GM18519 (cell line): ENCODE results near the gene NFATC3.
"Not testable (repeated sequence)": the region's sequence is repeated elsewhere in the genome, so short reads cannot be mapped to it uniquely, and the experiment has no call there.

Experiments used
- ATAC-seq: cut with Tn5 transposase; IDR thresholded peaks from one replicate; pipeline ENCODE4 v1.9.1; 2021; ENCODE audit warnings: mild to moderate bottlenecking, moderate library complexity; ENCODE audit not compliant: unreplicated experiment, low FRiP score

The NFATC3 gene

DNA sequence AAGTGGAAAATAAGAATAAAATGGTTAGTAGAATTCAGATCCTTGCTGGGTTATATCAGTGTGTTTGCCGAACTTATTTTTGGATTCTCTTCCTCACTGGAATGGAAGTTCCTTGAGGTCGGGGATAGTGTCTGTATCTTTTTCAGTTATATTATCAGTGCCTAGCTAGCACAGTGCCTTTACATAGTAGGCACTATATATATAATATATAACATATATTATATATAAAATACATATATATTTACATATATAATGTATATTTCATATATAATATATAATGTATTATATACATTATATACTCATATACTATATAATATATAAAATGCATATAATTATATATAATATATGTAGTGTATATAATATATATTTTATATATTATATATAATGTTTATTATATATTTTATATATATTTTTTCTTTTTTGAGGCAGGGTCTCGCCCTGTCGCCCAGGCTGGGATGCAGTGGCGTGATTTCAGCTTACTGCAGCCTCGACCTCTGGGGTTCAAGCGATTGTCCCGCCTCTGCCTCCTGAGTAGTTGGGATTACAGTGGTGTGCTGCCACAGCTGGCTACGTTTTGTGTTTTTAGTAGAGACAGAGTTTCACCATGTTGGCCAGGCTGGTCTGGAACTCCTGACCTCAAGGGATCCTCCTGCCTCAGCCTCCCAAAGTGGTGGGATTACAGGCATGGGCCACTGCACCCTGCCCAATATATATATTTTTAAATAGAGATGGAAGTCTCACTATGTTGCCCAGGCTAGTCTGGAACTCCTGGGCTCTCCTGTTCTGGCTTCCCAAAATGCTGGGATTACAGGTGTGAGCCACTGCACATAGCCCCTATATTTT, 3.2 kb downstream of the NFATC3 start:
- ATAC-seq, result no peak

DNA sequence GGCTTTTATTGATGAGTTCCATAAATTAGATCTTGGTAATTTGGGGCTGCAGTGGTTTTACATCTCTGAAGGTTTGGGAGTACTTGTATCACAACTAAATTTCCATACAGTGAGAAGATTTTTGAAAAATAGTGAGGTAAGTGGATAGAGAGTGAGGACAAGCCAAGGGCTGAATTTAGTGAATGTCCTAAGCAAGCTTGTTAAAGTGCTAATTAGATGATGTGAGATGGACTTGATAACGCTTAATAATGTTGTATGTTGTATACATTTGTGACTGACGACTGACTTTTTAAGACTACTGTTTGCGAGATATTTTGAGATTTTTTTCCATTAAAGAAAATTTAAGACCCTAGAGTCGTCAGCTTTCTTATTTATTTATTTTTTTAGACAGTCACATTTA, 3.9 kb downstream of the NFATC3 start:
- ATAC-seq, result no peak

DNA sequence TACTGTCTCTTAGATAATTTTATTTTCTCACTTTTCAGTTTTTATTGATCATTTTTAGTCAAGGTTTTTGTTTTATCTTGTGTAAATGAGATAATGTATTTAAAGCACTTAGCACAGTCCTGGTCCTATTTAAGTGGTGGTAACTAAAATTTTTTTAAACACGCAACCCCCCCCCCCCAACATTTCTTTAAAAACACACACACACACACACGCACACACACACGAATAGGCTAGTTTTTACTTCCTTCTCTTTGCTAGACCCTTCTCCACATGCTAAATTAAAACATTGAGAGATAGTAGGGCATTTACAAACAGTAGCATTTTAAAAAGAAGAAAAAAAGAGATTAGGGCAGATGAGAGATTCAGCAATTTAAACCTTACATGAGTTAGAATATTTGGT, 5.0 kb downstream of the NFATC3 start:
- ATAC-seq, result no peak

DNA sequence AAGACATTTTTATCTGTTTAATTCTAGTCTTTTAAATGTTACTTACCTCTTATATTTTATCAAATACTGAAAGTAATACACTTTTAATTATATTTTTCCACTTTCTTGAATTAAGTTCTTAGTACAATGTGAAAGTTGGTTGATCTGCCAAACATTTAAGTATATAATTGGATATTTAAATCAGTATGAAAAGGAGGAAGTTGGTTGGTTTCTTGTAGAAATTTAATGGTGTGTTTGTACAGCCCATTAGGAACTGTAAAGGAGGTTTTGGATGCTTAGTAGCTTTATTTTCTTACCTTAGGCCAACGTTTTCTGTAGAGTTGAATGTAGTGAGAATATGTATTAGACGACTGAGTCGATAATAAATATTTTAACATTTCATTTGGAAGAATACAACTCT, 5.4 kb downstream of the NFATC3 start:
- ATAC-seq, result no peak

DNA sequence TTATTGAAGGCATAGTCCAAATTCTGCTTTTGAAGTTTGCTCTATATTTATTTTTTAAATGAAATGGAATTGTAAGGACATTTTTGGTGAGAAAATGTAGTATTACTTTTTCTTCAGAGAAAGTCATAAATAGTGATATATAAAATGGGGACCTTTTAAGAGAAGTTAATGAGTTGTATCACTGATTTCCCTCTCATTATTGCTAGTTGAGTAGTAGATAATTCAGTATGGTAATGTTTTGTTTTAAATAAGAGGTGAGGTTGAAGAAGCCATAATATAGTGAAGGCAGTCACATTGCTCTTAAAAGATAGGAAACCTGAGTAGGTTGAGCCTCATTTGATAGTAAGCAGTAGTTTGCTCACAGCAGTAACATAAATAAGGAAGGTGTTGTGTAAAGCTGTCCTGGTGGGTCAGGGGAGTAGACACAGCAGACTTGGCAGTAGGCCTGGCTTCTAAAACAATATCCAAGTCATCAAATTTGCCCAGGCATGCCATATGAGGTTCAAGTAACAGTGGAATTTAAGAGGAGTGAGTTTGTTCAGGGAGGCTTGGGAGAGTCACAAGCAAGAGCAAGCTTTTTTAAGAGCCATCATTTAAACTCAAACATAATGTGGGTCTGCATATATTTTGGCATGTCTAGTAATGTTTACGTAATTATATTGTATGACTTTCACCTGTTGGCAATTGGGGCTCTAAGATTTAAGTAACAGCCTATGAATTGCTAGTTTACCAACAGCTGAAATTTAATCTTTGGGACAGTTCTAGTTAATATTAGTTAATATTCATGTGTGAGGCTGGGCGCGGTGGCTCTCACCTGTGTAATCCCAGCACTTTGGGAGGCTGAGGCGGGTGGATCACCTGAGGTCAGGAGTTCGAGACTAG, 6.5 kb downstream of the NFATC3 start:
- ATAC-seq, result no peak

DNA sequence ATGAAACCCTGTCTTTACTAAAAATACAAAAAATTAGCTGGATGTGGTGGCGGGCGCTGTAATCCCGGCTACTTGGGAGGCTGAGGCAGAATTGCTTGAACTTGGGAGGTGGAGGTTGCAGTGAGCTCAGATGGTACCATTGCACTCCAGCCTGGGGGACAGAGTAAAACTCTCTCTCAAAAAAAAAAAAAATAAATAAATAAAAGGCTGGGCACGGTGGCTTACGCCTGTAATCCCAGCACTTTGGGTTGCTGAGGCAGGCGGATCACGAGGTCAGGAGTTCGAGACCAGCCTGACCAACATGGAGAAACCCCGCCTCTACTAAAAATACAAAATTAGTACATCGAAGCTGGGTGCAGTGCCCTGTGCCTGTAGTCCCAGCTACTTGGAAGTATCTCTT, 7.1 kb downstream of the NFATC3 start:
- not testable (repeated sequence) for ATAC-seq

DNA sequence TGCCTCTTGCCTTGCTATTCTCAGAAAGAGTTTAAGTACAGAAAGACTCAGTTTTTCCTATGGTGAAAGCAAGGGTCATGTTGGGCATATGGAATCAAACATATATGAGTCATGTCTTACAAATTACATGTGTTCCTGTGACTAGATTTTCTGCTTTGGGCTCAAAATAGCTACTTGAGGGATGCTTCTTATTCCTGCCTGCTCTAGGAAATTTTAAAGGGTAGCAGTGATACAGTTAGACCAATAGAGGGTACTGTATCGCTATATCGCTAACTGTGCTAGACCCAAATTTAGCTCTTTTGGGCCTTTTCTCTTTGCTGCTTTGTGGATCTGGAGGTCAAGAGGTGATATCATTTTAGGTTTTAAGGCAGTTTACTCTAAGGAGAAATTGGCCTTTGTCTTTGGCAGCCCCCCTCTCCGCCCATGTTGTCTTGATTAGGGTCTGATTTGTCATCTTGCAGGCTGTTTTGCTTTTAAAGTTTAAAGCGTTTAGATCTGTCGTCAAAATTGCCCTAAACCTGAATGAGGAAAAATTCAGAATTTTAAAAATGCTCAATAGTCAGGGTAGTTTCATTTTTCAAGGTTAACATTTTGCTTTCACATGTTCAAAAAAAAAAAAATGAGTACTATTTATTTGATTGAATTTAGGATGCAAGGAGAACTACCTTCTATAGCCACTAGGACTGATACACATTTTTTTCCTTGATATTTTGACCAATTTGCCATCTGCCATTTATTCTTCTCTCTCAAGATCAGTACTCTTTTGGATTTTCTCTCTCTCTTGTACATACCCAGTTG, 8.8 kb downstream of the NFATC3 start:
- no peak for ATAC-seq

DNA sequence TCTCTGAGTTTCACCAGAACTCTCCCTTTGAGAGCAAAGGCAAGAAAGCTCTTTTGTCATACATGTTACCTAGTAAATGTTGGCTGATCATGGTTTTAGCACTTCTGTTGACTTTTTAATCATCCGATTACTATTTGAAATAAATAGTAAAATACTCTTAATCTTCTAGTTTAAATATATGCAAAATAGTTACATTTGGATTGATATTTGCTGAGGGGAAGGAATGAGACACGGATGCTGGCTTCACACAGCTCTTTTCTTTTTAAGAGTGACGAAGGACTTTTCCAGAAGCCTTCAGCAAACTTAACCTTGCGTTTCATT, 9.4 kb downstream of the NFATC3 start:
- ATAC-seq, result no peak

DNA sequence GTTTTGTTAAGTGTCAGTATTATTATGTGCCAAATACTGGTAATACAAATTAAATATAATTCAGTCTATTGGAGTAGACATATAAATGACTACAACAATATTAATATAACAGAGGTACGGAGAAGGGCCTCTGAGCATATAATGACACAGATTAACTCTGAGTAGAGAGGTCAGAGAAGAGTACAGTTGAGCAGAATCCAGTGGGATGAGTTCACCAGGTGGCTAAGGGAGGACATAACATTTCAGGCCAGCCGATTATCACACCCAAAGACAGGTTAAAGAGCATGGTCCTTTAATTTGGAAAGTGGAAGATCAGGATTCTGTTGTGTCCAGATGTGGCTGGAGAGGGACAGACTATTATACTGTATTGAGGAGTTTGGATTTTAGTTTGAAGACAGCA, 11.3 kb downstream of the NFATC3 start:
- ATAC-seq, result no peak

DNA sequence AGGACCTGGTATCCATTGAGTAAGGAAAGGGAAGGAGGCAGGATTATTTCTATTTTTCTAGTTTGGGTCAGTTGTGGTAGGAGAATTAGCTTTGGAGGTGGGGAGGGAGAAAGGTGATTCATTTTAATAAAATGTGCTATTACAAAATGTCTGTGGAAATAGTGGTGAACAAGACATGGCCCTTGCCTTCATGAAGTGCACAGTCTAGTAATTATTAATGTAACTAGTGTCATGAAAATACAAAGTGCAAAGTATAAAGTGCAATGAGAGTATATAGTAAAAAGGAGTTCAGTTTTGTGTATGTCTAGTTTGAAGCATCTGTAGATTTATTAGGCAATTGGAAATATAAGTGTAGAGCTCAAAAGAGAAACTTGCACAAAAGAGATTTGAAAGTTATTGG, 11.9 kb downstream of the NFATC3 start:
- ATAC-seq, result no peak

DNA sequence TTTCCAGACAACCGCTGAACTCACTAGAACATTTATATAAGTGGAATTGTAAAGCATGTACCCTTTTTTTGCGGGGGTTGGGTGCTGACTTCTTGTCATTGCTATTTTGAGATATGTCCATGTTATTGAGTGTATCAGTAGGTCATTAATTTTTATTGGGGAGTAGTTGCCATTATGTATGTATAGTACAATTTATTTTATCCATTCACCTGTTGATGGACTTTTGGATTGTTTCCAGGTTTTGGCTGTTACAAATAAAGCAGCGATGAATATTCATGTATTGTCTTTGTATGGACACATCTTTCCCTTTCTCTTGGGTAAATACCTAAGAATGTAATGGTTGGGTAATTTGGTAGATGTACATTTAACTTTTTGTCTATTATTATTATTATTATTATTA, 12.7 kb downstream of the NFATC3 start:
- no peak for ATAC-seq

DNA sequence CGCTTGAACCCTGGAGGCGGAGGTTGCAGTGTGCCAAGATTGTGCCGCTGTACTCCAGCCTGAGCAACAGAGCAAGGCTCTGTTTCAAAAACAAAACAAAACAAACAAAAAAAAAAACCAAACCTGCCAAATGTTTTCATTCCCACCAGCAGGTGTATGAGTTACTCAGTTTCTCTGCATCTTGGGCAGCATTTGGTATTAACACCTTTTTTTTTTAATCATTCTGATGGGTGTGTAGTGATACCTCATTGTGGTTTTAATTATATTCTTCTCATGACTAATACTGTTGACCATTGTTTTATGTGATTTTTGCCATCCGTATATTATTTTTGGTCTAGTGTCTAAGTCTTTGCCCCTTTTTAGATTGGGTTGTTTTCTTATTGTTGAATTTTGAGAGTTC, 15.3 kb downstream of the NFATC3 start:
- ATAC-seq, result no peak

DNA sequence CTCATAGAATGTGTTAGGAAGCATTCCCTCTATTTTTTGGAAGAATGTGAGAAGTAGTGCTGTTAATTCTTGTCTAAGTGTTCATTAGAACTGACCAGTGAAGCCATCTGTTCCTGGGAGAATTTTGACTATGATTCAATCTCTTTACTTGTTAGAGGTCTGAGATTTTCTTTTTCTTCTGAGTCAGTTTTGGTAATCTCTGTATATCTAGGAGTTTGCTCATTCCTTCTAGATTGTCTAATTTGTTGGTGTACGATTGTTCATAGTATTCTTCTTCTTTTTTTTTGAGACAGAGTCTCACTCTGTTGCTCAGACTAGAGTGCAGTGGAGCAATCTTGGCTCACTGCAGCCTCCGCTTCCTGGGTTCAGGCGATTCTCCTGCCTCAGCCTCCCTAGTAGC, 20.4 kb downstream of the NFATC3 start:
- no peak for ATAC-seq

DNA sequence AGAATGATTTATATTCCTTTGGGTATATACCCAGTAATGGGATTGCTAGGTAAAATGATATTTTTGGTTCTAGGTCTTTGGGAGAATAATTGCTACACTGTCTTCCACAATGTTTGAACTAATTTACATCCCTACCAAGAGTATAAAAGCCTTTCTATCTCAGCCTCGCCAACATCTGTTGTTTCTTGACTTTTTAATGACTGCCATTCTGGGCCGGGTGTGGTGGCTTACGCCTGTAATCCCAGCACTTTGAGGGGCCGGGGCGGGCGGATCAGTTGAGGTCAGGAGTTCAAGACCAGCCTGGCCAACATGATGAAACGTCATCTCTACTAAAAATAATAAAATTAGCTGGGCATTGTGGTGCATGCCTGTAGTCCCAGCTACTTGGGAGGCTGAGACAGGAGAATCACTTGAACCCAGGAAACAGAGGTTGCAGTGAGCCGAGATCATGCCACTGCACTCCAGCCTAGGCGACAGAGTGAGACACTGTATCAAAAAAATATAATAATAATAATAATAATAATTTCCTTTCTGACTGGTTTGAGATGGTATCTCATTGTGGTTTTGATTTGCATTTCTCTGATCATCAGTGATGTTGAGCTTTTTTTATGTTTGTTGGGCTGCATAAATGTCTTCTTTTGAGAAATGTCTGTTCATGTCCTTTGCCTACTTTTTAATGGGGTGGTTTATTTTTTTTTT, 22.2 kb downstream of the NFATC3 start:
- ATAC-seq, result not testable (repeated sequence)

DNA sequence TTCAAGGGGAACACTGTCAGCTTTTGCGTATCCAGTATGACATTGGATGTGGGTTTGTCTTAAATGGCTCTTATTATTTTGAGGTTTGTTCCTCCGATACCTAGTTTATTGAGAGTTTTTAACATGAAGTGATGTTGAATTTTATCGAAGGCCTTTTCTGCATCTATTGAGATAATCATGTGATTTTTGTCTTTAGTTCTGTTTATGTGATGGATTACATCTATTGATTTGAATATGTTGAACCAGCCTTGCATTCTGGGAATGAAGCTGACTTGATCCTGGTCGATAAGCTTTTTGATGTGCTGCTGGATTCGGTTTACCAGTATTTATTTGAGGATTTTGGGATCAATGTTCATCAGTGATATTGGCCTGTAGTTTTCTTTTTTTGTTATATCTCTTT, 24.0 kb downstream of the NFATC3 start:
- not testable (repeated sequence) for ATAC-seq

DNA sequence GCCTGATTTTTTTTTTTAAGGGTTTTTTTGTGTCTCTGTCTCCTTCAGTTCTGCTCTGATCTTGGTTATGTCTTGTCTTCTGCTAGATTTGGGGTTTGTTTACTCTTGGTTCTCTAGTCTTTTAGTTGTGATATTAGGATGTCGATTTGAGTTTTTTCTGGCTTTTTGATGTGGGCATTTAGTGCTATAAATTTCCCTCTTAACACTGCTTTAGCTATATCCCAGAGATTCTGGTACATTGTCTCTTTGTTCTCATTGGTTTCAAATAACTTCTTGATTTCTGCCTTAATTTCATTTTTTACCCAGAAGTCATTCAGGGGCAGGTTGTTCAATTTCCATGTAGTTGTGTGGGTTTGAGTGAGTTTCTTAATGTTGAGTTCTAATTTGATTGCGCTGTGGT, 25.4 kb downstream of the NFATC3 start:
- ATAC-seq, result not testable (repeated sequence)

DNA sequence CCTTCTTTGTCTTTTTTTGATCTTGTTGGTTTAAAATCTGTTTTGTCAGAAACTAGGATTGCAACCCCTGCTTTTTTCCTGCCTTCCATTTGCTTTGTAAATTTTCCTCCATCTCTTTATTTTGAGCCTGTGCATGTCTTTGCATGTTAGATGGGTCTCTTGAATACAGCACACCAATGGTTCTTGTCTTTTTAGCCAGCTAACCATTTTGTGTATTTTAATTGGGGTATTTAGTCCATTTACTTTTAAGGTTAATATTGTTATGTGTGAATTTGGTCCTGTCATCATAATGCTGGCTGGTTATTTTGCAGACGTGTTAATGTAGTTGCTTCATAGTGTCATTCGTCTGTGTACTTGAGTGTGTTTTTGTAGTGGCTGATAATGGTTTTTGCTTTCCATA, 26.2 kb downstream of the NFATC3 start:
- ATAC-seq, result no peak

DNA sequence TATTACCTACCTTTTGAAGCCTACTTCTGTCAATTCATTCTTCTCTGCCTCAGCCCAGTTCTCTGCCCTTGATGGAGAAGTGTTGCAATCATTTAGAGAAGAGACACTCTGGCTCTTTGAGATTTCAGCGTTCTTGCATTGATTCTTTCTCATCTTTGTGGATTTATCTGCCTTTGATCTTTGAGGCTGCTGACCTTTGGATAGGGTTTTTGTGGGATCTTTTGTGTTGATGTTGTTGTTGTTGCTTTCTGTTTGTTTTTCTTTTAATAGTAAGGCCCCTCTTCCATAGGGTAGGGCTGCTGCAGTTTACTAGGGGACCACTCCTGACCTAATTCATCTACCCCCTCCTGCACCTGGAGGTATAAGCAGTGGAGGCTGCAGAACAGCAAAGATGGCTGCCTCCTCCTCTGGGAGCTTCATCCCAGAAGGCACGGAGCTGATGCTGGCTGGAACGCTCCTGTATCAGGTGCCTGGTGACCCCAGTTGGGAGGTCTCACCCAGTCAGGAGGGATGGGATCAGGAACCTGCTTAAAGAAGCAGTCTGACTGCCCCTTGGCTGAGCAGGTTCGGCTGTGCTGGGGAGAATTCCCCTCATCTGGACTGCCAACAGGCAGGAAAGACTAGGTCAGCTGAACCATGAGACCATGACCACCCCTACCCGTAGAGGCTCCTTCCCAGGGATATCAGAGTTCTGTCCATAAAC, 28.0 kb downstream of the NFATC3 start:
- no peak for ATAC-seq

DNA sequence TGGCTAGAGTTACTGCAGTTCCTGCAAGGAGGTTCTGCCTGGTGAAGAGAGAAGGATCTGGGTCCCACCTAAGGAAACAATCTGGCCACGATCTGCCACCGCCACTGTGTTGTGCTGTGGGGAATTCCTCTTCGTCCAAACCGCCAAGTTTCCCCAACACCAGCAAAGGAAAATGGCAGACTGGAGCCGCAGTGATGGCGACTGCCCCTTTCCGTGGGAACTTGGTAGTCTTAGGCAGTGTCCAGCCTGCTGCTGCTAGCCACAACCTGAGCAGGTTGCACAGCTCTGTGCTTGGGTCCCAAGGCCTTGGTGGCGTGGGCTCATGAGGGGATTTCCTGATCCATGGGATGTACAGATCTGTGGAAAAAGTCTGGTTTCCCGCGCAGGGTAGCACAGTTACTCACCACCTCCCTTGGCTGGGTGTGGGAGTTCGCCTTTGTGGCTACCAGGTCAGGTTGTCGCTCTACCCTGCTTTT, 28.6 kb downstream of the NFATC3 start:
- ATAC-seq, result no peak

DNA sequence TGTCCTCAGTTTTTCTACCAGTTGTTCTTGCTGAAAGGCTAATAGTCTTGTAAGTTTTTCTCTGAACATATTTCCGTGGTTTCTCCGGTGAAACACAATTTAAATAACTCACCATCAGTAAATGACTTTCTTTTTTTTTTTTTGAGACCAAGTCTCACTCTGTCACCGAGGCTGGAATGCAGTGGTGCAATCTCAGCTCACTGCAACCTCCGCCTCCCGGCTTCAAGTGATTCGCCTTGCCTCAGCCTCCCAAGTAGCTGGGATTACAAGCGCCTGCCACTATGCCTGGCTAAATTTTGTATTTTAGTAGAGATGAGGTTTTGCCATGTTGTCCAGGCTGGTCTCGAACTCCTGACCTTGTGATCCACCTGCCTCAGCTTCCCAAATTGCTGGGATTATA, 29.8 kb downstream of the NFATC3 start:
- ATAC-seq, result not testable (repeated sequence)
